Mesenchymal stem cell (in vitro differentiated cells and primary cell): Measurements from ENCODE around the gene COX19.

ENCODE experiments used
- DNase-seq: peaks from one replicate; pipeline ENCODE4 v3.0.0-alpha.2; 2013
- H2AFZ ChIP-seq: one replicate; pipeline ENCODE4 v1.6.1; 2013; ENCODE audit warnings: low read depth, mild to moderate bottlenecking, control low read depth, inconsistent platforms, low read length, moderate library complexity
- H2AK5ac ChIP-seq: 2 replicates; pipeline ENCODE4 v1.6.1; 2013; ENCODE audit warnings: low read length, moderate library complexity, mild to moderate bottlenecking, inconsistent platforms; ENCODE audit not compliant: severe bottlenecking
- H2BK120ac ChIP-seq: one replicate; pipeline ENCODE4 v1.6.1; 2013; ENCODE audit warnings: low read depth, mild to moderate bottlenecking, inconsistent platforms, low read length, moderate library complexity
- H2BK12ac ChIP-seq, 2 experiments: one replicate each; pipeline ENCODE4 v1.6.1; 2013; ENCODE audit warnings: inconsistent platforms in 2 of 2, low read length in 2 of 2, mild to moderate bottlenecking in 2 of 2, moderate library complexity in 2 of 2, control low read depth in 1 of 2
- H2BK15ac ChIP-seq: one replicate; pipeline ENCODE4 v1.6.1; 2013; ENCODE audit warnings: mild to moderate bottlenecking, low read depth, inconsistent platforms; ENCODE audit not compliant: poor library complexity, severe bottlenecking
- H2BK5ac ChIP-seq: 2 replicates; pipeline ENCODE4 v1.6.1; 2013; ENCODE audit warnings: low read depth, mild to moderate bottlenecking, low read length, control low read depth, inconsistent platforms; ENCODE audit not compliant: poor library complexity, severe bottlenecking
- H3K14ac ChIP-seq, 2 experiments: one replicate each; pipeline ENCODE4 v1.6.1; 2013; ENCODE audit warnings: inconsistent platforms in 2 of 2, low read length in 2 of 2, control low read depth in 1 of 2, mild to moderate bottlenecking in 1 of 2, moderate library complexity in 1 of 2
- H3K18ac ChIP-seq, 2 experiments: one replicate each; pipeline ENCODE4 v1.6.1; 2013; ENCODE audit warnings: inconsistent platforms in 2 of 2, low read length in 2 of 2, control low read depth in 1 of 2, low read depth in 1 of 2, mild to moderate bottlenecking in 1 of 2
- H3K23ac ChIP-seq, 2 experiments: one replicate each; pipeline ENCODE4 v1.6.1; 2013; ENCODE audit warnings: inconsistent platforms in 2 of 2, low read length in 2 of 2, mild to moderate bottlenecking in 2 of 2, moderate library complexity in 2 of 2, control low read depth in 1 of 2
- H3K27ac ChIP-seq: 2 replicates; pipeline ENCODE4 v1.5.1; 2013; ENCODE audit warnings: mild to moderate bottlenecking, moderate library complexity, low read length, control low read depth, inconsistent platforms; ENCODE audit not compliant: poor library complexity, severe bottlenecking
- H3K27me3 ChIP-seq, 2 experiments: 2 replicates each; pipeline versions ENCODE4 v1.6.1 to v1.7.0; 2013; ENCODE audit warnings: low read length in 2 of 2, mild to moderate bottlenecking in 2 of 2, moderate library complexity in 2 of 2, control low read depth in 1 of 2, inconsistent platforms in 1 of 2; ENCODE audit not compliant: control insufficient read depth in 1 of 2, insufficient read depth in 1 of 2
- H3K36me3 ChIP-seq, 2 experiments: 2 replicates each; pipeline versions ENCODE4 v1.6.1 to v1.7.0; 2013; ENCODE audit warnings: low read length in 2 of 2, control low read depth in 1 of 2, inconsistent platforms in 1 of 2, low read depth in 1 of 2, mild to moderate bottlenecking in 1 of 2; ENCODE audit not compliant: insufficient read depth in 2 of 2, control insufficient read depth in 1 of 2
- H3K4ac ChIP-seq, 2 experiments: one replicate each; pipeline ENCODE4 v1.6.1; 2013; ENCODE audit warnings: inconsistent platforms in 2 of 2, low read length in 2 of 2, mild to moderate bottlenecking in 2 of 2, moderate library complexity in 2 of 2, control low read depth in 1 of 2, low read depth in 1 of 2
- H3K4me1 ChIP-seq: 2 replicates; pipeline ENCODE4 v1.6.1; 2013; ENCODE audit warnings: low read depth, low read length, control low read depth; ENCODE audit not compliant: control insufficient read depth, insufficient read depth
- H3K4me2 ChIP-seq: 2 replicates; pipeline ENCODE4 v1.6.1; 2013; ENCODE audit warnings: low read length, mild to moderate bottlenecking, inconsistent platforms; ENCODE audit not compliant: poor library complexity, severe bottlenecking
- H3K4me3 ChIP-seq, 2 experiments: 2 replicates each; pipeline versions ENCODE4 v1.5.1 to v1.7.0; 2013; ENCODE audit warnings: low read length in 2 of 2, mild to moderate bottlenecking in 2 of 2, control low read depth in 1 of 2, low read depth in 1 of 2; ENCODE audit not compliant: insufficient read depth in 1 of 2
- H3K79me1 ChIP-seq: replicated peaks from 2 replicates; pipeline ENCODE4 v1.6.1; 2013; ENCODE audit warnings: mild to moderate bottlenecking, control low read depth, low read length, inconsistent platforms; ENCODE audit not compliant: poor library complexity, severe bottlenecking
- H3K9ac ChIP-seq: 2 replicates; pipeline ENCODE4 v1.7.0; 2013; ENCODE audit warnings: mild to moderate bottlenecking, low read length, moderate library complexity
- H3K9me3 ChIP-seq: 2 replicates; pipeline ENCODE4 v1.7.0; 2013; ENCODE audit warnings: mild to moderate bottlenecking, low read length; ENCODE audit not compliant: control insufficient read depth
- H4K8ac ChIP-seq: one replicate; pipeline ENCODE4 v1.6.1; 2013; ENCODE audit warnings: inconsistent platforms, mild to moderate bottlenecking, low read length, moderate library complexity
- H4K91ac ChIP-seq: one replicate; pipeline ENCODE4 v1.6.1; 2013; ENCODE audit warnings: mild to moderate bottlenecking, low read length, inconsistent platforms
- WGBS: methylation state at CpG from one replicate; pipeline ENCODE4 v1.1.7; 2013; ENCODE audit warnings: mixed read lengths; 5-methylcytosine and 5-hydroxymethylcytosine counted together

The COX19 gene

GRCh38 chr7:1015196-1016121 lies 40.1 kb upstream of the COX19 start:
- Histone ChIP-seq H3K14ac (peak overlapping the region in 1 of 2 experiments; percentile 79), H3K18ac (peak overlapping the region in 1 of 2 experiments; percentile 75), H3K79me1 (peaks cover 66% of the 10 kb centered on the region), H2BK15ac (no peak overlapping the region), H3K27ac (no peak overlapping the region), H2AK5ac (no peak overlapping the region), H4K8ac (no peak overlapping the region), H2BK12ac (peak overlapping the region in 1 of 2 experiments; percentile 43), H3K36me3 (peaks cover 8 to 60% of the 10 kb centered on the region in 2 experiments), H2BK120ac (no peak overlapping the region), H3K9me3 (no peaks in the 10 kb centered on the region), H3K23ac (no peak overlapping the region), H3K4me3 (no peak overlapping the region), H3K9ac (no peak overlapping the region), H3K4me1 (peaks cover 30% of the 10 kb centered on the region), H3K27me3 (no peaks in the 10 kb centered on the region), H2BK5ac (no peak overlapping the region), H4K91ac (peak overlapping the region; percentile 5), H3K4me2 (no peak overlapping the region), H3K4ac (peak overlapping the region in 1 of 2 experiments; percentile 43), H2AFZ (no peak overlapping the region)
- peak; percentile 46 for DNase-seq
- WGBS = 82% methylated on average over 27 of the region's 28 CpGs

DNA sequence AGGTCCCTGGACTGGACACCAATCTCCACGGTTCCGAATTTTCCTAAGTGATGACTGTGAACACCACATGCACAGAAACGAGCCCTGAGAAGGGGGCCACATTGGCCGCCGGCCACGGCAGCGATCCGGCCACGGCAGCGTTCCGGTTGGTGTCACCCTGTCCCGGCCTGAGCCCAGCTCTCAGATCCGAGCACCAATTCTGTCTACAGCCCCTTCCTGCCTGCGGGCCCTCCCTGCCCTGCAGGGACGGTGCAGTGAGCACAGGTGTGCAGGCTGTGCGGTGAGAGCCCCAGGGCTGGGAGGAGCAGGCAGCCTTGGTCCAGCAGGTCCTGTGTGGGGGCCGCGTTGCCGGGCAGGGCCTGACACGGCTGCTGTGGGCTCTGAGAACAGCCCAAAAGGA lies 39.3 kb upstream of the COX19 start:
- Histone ChIP-seq H3K18ac (no peak overlapping the region), H3K4me2 (no peak overlapping the region), H3K9me3 (no peaks in the 10 kb centered on the region), H3K4ac (peak overlapping the region in 1 of 2 experiments; percentile 43), H2AK5ac (no peak overlapping the region), H3K27me3 (no peaks in the 10 kb centered on the region), H3K4me3 (no peak overlapping the region), H2BK120ac (no peak overlapping the region), H3K27ac (no peak overlapping the region), H4K8ac (no peak overlapping the region), H3K4me1 (peaks cover 29% of the 10 kb centered on the region), H4K91ac (no peak overlapping the region), H2AFZ (no peak overlapping the region), H2BK5ac (no peak overlapping the region), H3K23ac (no peak overlapping the region), H2BK15ac (no peak overlapping the region), H3K79me1 (peaks cover 60% of the 10 kb centered on the region), H3K9ac (no peak overlapping the region), H3K14ac (peak overlapping the region in 1 of 2 experiments; percentile 71), H2BK12ac (no peak overlapping the region), H3K36me3 (peaks cover 8 to 57% of the 10 kb centered on the region in 2 experiments)
- no peak for DNase-seq
- 95% methylated on average over 20 of the region's 20 CpGs for WGBS

- Histone ChIP-seq H3K23ac (no peak overlapping the region), H2AFZ (no peak overlapping the region), H2BK12ac (no peak overlapping the region), H3K79me1 (peaks cover 56% of the 10 kb centered on the region), H2BK5ac (no peak overlapping the region), H3K9me3 (no peaks in the 10 kb centered on the region), H3K18ac (no peak overlapping the region), H3K4me3 (no peak overlapping the region), H3K27me3 (no peaks in the 10 kb centered on the region), H3K14ac (no peak overlapping the region), H3K4me1 (peaks cover 31% of the 10 kb centered on the region), H3K27ac (no peak overlapping the region), H2AK5ac (no peak overlapping the region), H3K4me2 (no peak overlapping the region), H4K8ac (no peak overlapping the region), H3K9ac (no peak overlapping the region), H2BK15ac (no peak overlapping the region), H2BK120ac (no peak overlapping the region), H3K36me3 (peaks cover 19 to 62% of the 10 kb centered on the region in 2 experiments), H4K91ac (no peak overlapping the region), H3K4ac (no peak overlapping the region)
- DNase-seq = no peak
- WGBS = 91% methylated on average over 11 of the region's 11 CpGs
Observed at GRCh38 chr7:1013581-1013980, 38.2 kb upstream of the COX19 start.

DNA sequence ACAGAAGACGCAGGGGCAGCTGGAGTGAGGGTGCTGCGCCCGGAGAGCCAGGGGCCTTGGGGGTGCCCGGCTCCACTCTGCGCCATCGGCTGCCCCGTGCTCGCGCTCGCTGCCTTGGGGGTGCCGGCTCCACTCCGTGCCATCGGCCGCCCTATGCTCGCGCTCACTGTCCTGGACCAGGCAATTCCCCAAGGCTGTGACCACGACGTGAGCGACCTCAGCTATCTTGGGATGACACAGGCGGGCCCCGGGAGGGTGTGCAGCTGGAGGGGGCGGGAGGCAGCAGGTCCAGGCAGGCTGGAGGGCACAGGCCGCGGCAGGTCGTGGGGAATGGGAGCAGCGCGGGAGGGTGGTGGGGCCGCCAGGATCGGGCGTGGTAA lies 37.4 kb upstream of the COX19 start:
- Histone ChIP-seq H3K27me3 (no peaks in the 10 kb centered on the region), H2BK5ac (no peak overlapping the region)

More for the DNA sequence above, 37.4 kb upstream of the COX19 start:
- no peak overlapping the region for H4K8ac ChIP-seq
- H3K9ac ChIP-seq = no peak overlapping the region
- H3K4me1 ChIP-seq = peaks cover 35% of the 10 kb centered on the region
- H3K27ac ChIP-seq = no peak overlapping the region
- H2AK5ac ChIP-seq = no peak overlapping the region
- no peak overlapping the region for H2BK12ac ChIP-seq
- H4K91ac ChIP-seq = no peak overlapping the region
- no peak overlapping the region for H2BK120ac ChIP-seq
- H3K18ac ChIP-seq = no peak overlapping the region
- no peak overlapping the region for H2AFZ ChIP-seq
- H3K4me3 ChIP-seq = no peak overlapping the region
- WGBS = 92% methylated on average over 30 of the region's 30 CpGs
- H3K79me1 ChIP-seq = peaks cover 51% of the 10 kb centered on the region
- DNase-seq = no peak
- H3K4ac ChIP-seq = no peak overlapping the region
- no peak overlapping the region for H3K14ac ChIP-seq
- H3K4me2 ChIP-seq = no peak overlapping the region
- H3K9me3 ChIP-seq = no peaks in the 10 kb centered on the region
- no peak overlapping the region for H2BK15ac ChIP-seq
- no peak overlapping the region for H3K23ac ChIP-seq
- H3K36me3 ChIP-seq = peaks cover 15 to 61% of the 10 kb centered on the region in 2 experiments
